Stimulated activated CD8-positive, alpha-beta memory T cell treated with anti-CD3 and anti-CD28 coated beads, Interleukin-12 subunit alpha, Interleukin-12 subunit beta, amount 100 ng/mL, for 24 hours (primary cell): Measurements from ENCODE around the gene SCYL1.

Source experiments
- DNase-seq: peaks from one replicate; pipeline ENCODE4 v3.0.0-alpha.2; 2020; ENCODE audit errors: extremely low read depth

The SCYL1 gene

GRCh38 chr11:65569164-65569972 lies 44.5 kb downstream of the SCYL1 start:
- DNase-seq: no peak

GRCh38 chr11:65569973-65570918 lies 45.4 kb downstream of the SCYL1 start, which contains the start of gene ZNRD2:
TSS of gene ZNRD2 (plus strand) at chr11:65570477. CDS start at chr11:65570492, 15 bp downstream.
- peak; percentile 99 for DNase-seq

GRCh38 chr11:65571420-65571819 lies 46.5 kb downstream of the SCYL1 start:
- no peak for DNase-seq

DNA sequence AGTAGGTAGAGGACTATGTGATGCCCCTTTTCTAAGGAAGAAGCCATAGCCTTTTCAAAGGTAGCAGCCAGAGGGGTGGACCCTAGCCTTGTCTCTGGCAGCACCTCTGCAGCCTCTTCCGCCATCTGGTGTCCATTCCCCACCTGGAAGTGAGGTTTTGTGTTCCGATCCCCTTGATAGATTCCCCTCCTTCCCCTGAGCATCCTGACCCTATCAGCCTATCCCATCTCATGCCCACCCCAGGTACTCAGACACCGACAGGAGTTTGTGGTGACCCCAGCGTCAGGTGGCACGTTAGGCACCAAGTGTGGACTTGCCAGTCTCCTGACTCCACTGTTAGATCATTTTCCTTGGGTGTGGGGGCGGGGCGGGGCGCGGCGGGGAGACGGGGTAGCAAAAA lies 47.1 kb downstream of the SCYL1 start:
- no peak for DNase-seq

DNA sequence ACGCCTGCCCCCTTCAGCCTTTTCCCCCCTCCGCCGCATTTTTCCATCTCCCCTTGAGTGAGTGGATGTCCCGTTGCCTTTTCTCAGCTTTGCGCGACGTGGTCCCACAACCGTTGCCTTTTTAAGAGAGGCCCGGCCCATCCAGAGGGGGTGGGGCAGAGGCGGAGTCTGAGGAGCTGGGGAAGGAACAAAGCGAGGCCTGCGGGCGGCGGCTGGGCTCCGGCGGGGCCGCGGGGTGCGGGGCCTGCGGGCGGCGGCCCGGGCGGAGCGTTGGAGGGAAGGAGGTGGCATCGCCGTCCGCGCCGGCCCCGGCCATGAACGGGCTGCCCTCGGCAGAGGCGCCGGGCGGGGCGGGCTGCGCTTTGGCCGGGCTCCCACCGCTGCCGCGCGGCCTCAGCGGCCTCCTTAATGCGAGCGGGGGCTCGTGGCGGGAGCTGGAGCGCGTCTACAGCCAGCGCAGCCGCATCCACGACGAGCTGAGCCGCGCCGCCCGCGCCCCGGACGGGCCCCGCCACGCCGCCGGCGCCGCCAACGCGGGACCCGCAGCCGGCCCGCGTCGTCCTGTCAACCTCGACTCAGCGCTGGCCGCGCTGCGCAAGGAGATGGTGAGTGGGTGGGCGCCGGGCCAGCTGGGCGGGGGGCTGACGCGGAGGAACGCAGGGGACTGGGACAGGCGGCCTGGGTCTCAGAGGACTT lies 47.6 kb downstream of the SCYL1 start, which contains the start of gene FAM89B:
Gene FAM89B (plus strand): TSS at position 183 of the 696 bp plus-strand sequence. CDS start 132 bp downstream, at position 315.
- peak; percentile 68 for DNase-seq

DNA sequence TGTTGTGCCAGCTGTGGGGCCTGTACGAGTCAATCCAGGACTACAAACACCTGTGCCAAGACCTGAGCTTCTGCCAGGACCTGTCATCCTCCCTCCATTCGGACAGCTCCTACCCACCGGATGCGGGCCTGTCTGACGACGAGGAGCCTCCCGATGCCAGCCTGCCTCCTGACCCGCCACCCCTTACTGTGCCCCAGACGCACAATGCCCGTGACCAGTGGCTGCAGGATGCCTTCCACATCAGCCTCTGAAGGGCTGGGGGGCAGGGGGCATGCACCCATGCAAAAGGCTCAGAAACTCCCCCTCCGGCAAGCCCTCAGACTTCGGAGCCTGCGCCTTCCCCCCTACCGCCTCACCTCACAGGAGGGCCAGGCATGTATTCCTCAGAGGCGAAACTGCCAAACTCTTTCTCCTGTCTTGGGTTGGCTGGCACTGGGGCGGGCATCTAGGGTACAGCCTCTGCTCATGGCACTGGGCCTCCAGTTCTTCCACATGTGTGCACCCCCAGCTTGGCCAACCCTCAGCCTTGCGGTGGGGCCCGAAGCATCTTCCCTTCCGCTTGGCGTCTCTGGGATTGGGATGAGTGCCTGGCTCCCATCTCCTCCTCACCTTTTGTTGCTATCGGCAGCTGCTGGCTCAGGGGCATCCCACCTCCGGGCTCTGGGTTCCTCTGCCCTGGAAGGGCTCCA lies 48.7 kb downstream of the SCYL1 start:
- no peak for DNase-seq

- DNase-seq: peak; percentile 76
Observed at GRCh38 chr11:65574109-65574810, 49.4 kb downstream of the SCYL1 start.

DNA sequence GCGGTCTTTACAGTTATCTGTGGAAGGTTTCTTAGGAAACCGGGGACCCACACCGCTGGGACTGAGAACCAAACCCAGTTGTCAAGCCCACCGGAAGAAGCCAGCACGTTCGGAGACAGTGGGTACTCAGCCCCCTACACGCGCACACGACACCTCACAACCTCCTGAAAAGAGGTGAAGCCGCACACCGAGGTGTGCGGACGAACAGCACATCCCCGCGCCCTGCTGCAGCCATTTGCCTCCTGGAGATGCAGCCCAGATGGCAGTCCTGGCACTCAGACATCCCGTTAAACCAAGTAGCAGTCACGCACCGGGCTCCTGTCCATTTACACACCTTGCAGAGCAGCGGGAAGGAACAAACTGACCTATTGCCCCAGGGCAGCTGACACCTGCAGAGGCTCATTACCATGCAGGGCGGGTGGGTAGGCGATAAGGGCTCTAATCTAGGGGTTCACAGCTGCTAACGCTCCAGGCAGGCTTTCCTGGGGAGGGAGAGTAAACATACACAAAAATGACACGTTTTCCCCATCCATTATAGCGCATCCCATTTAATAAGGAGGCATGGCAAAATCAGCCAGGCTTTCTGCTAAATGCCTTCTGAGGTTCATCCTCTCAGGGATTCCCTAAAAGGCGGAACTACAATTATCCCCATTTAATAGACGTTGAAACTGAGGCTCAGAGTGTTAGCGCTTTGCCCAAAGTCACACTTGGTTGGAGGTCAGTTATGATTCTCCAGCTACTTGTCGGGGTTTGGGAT lies 50.1 kb downstream of the SCYL1 start:
- no peak for DNase-seq

- DNase-seq: no peak
Observed at GRCh38 chr11:65575568-65576231, 50.8 kb downstream of the SCYL1 start, which contains the start of gene EHBP1L1. TSS of gene EHBP1L1 (plus strand) at chr11:65576053. CDS start at chr11:65576303, 250 bp downstream.

DNA sequence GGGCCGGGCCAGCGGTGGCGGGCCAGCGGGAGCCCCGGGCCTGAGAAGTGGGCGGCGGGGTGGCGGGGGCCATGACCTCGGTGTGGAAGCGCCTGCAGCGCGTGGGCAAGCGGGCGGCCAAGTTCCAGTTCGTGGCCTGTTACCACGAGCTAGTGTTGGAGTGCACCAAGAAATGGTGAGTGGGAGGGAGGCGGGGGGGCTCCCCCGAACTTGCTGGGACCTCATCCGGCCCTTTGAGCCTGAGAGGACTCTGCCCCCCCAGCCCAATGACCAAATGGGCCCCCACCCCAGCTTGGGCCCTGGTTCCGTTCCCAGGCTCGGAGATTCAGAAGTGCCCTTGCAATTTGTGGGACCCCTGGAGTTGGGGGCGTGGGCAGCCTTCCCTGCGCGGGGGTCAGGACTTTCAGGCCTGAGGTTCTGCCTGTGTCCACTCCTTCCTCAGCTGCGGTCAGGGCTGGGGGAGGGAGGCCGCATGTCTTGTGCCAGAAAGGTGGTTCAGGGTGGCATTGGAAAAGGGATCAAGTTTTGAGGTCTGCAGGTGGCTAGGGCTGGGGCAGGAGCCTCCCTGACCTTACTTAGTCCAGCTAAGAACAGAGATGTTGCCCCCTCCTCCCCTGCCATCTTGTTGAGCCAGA lies 51.5 kb downstream of the SCYL1 start:
- DNase-seq: no peak

DNA sequence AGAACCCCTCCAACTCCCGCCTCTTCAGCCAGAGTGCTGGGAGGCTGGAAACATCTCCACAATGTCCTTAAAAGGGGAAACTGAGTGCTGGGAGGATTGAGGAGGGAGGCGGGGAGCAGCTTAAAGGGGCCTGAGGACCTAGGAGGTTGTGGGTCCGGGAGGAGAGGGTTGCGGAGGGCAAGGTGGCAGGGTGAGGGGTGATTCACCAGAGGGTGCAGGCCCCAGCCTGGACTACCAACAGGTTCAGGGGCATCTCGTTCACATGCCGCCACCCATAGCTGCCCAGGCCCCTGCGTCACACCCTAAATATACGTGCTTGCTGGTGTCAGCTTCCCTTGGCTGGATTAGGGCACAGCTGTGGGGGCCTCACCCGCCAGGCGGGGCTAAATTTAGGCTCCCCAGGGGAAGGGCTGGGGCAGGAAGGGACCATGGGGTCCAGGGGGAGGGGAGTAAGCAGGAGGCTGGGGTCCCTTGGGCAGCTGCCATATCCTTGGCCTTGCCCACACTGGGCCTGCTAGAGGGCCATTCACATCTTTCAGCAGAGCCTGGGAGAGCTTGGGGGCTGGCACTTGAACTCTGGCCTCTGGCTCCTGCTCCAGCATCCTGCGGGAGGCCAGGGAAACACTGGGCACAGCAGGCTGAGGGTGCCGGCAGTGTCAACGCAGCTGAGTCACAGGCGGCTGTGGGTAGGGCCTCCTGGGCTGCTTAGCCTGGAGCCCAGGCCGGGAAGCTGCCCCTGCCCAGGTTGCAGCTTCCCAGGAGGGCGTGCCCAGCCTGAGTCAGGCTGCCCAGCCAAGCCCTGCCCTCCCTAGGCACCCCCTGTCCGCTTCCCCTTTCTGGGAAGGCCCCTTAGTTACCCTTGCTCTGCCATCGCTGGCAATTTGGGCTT lies 52.2 kb downstream of the SCYL1 start:
- DNase-seq: no peak

GRCh38 chr11:65577756-65578109 lies 52.9 kb downstream of the SCYL1 start:
- no peak for DNase-seq

GRCh38 chr11:65578134-65578533 lies 53.3 kb downstream of the SCYL1 start:
- DNase-seq: no peak

- no peak for DNase-seq
Observed at GRCh38 chr11:65578667-65579066, 53.8 kb downstream of the SCYL1 start.

DNA sequence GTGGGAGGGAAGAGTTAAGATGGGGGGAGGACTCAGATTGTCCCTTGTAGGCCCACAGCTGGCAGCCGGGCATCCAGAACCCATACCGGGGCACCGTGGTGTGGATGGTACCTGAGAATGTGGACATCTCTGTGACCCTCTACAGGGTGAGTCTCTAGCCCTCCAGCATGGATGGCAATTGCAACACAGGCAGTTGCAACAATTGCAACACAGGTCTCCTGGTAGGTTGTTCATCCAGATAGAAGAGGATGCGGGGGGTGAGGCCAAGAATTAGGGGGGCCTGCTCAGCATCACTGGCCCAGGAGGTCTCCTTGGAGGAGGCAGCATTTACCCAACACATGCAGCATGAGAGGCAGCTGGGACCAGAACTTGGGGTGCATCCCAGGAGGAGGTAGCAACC lies 54.4 kb downstream of the SCYL1 start:
- DNase-seq: no peak

DNA sequence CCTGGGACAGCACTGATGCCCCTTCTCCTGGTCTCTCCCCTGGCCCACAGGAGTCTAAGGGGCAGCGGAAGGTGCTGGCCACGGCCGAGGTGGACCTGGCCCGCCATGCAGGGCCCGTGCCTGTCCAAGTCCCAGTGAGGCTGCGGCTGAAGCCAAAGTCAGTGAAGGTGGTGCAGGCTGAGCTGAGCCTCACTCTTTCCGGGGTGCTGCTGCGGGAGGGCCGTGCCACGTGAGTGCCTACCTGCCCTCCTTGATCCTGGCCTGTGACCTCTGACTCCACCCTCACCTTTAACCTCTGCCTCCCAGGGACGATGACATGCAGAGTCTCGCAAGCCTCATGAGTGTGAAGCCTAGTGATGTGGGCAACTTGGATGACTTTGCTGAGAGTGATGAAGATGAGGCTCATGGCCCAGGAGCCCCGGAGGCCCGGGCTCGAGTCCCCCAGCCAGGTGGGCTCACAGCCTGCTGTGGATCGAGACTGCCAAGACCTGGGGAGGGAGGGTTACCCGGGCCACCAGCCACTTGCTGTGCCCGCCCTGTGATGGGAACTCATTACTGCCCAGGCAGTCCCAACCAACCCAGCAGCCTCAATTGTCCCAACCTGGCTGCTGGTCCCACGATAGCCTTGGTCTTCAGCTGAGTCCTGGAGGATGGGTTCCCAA lies 55.3 kb downstream of the SCYL1 start:
- no peak for DNase-seq

- no peak for DNase-seq
Observed at GRCh38 chr11:65580756-65581155, 55.9 kb downstream of the SCYL1 start.
